Measurements from ENCODE around the gene MLPH.

- TF ChIP-seq GATA2 (IDR thresholded peaks at IDR 0.05; ENCODE audit: low read depth, low read length), result no peak
- no peak for TF ChIP-seq GATA3 (IDR thresholded peaks at IDR 0.05; ENCODE audit: low read depth, low read length)
These were observed 43.7 kb downstream of the MLPH start for GRCh38 chr2:237530472-237531433.
